SH-SY5Y (cell line): ENCODE data around the gene OR10G3.

Experiments used
- GATA2 ChIP-seq: IDR thresholded peaks from 2 replicates; pipeline ENCODE4 v1.6.1; 2011; ENCODE audit warnings: mild to moderate bottlenecking, low read depth, low read length
- GATA3 ChIP-seq: IDR thresholded peaks from 2 replicates; pipeline ENCODE4 v1.6.1; 2011; ENCODE audit warnings: low read depth, mild to moderate bottlenecking, low read length, moderate library complexity

Gene OR10G3

GRCh38 chr14:21541413-21542074, 38.3 kb downstream of the OR10G3 start:
- TF ChIP-seq GATA2 (no peak), GATA3 (no peak)

- TF ChIP-seq GATA2 (no peak), GATA3 (no peak)
These were observed 40.5 kb downstream of the OR10G3 start for GRCh38 chr14:21539189-21539940.

GRCh38 chr14:21537090-21537424, 42.8 kb downstream of the OR10G3 start:
- no peak for TF ChIP-seq GATA2
- TF ChIP-seq GATA3, result no peak

GRCh38 chr14:21536418-21537089, 43.3 kb downstream of the OR10G3 start:
- TF ChIP-seq GATA2 (no peak), GATA3 (no peak)

- TF ChIP-seq GATA2 (no peak), GATA3 (no peak)
These were observed 44.1 kb downstream of the OR10G3 start for GRCh38 chr14:21535545-21536417.

DNA sequence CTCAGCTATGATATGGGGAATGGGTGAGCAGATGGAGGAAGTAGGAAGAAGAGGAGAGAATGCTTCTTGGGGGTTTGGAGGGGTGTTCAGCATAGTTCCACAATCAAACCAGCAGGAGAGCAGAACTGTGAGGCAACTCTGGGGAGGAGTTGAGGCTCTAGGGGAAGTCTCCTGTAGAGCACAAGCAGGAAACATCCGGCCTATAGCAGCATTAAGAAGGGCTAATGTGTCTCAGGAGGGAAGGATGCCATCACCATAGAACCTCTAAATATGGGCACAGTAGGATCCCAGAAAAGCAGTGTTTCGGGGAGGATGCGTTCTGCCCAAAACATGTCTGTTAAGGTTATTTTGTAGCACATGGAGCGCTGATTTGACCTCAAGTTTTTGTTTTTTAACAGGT, 45.3 kb downstream of the OR10G3 start:
- TF ChIP-seq GATA3 (no peak), GATA2 (no peak)

- TF ChIP-seq GATA2, result no peak
- TF ChIP-seq GATA3, result no peak
These were observed 46.6 kb downstream of the OR10G3 start for GRCh38 chr14:21533294-21533693.

DNA sequence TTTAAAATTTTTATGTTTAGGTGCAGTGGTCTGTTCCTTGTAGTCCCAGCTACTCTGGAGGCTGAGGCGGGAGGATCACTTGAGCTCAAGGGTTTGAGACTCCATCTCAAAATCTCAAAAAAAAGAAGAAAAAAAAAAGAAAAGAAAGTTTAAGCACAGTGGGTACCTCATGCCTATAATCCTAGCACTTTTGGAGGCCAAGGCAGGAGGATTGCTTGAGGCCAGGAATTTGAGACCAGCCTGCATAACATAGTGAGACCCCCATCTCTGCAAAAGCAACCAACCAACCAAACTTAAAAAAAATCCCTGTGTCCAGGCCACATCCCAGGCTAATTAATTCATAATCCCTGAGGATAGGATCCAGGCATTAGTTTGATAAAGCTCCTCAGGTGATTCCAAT, 50.4 kb downstream of the OR10G3 start:
- no peak for TF ChIP-seq GATA2
- no peak for TF ChIP-seq GATA3

- TF ChIP-seq GATA3 (no peak), GATA2 (no peak)
These were observed 51.2 kb downstream of the OR10G3 start for GRCh38 chr14:21528381-21529348.

- TF ChIP-seq GATA3 (no peak), GATA2 (no peak)
These were observed 52.6 kb downstream of the OR10G3 start for GRCh38 chr14:21527318-21527679.

GRCh38 chr14:21526672-21527317, 53.1 kb downstream of the OR10G3 start:
- TF ChIP-seq GATA3, result no peak
- TF ChIP-seq GATA2, result no peak

DNA sequence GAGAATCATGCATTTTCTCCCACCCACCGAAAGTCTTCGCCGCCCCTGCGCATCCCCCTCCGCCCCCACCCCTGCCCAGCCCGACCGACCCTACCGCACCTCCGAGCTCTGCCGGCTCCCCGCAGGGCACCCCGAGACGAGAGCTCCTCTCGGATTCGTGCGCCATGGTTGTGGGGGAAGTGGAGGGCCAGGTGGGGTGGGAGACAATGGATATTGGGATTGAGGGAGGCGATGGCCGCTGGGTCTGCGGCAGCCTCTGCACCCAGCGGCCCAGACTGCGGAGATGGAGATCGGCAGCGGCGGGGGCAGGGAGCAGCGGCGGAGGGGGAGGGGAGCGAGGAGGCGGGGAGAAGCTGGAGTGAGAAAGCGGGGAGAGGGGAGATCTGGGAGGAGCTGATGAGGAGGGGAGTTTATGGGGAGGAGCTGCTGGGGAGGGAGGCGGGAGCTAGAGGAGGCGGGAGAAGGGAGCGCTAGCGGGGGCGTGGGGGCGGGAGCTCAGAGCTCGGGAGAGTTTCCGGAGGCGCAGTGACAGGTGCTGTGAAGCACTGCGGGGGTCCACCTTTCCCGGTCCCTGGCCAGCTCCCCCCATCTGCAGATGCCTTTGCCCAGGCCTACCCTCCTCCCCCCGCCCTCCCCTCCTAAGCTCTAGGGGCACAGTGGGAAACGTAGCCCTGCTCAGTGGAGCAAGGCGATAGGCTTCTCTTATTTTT, 53.8 kb downstream of the OR10G3 start, which contains the start of gene SALL2:
Gene SALL2, minus strand, starts transcription at position 385 of the 710 bp plus-strand sequence. Its CDS starts 219 bp downstream, at position 166.
- TF ChIP-seq GATA3 (no peak), GATA2 (no peak)

DNA sequence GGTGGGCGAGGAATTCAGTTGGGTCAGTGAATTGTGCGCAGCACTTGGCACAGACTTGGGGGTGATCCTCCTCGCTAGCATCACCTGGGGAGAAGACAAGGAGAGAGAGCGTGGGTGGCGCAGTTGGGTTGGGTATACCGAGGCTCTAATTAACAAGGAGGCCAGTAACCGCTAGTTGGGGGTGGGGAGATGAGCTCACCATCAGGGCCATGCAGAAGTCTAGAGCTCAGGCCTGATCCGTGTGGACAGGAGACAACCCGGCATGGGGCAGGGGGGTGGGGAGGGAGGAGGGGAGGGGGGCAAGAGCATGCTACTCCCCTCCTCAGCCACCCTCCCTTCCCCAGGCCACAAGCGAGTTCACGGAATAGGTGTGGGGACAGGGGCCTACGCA, 54.3 kb downstream of the OR10G3 start:
- TF ChIP-seq GATA3 (no peak), GATA2 (no peak)
